GM21367 (cell line): ENCODE data around the gene ODAD4.
"Not testable (repeated sequence)": the region's sequence is repeated elsewhere in the genome, so short reads cannot be mapped to it uniquely, and the experiment has no call there.

Experiments
- ATAC-seq: cut with Tn5 transposase; IDR thresholded peaks from one replicate; pipeline ENCODE4 v1.9.1; 2021; ENCODE audit not compliant: unreplicated experiment

The ODAD4 gene

DNA sequence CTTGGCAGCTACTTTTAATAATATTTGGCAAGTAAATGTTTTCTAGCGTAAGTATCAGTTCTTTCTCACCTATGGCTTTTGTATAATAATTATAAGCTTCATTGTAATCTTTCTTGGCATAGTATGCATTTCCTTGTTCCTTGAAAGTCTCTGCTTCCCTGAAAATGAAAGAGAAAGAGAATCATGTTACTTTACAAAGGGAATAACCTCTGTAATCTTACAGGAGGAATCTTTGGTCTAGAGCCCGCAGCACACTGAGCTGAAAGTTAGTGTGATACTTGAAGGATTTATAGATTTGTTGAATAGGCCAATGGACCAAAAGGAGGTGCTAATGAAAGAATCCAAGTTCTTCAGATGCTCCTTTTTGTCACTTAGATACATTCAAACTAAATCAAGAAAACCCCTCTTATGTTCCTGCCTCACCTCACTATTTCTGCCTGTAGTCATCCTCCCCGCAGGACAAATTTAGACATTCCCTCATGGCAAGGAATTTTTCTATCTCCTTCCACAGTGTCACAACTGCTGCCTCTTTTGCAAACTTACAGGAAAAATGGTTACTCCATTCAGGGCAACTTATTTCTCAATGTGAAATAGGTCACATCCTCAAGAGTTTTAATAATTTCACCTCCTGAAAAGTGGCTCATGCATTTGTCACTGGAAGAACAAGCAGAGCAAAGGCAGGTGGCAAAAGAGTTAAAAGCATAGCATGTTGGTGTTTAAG is 70.2 kb downstream of the ODAD4 start:
- no peak for ATAC-seq

GRCh38 chr17:42001729-42002128 is 71.3 kb downstream of the ODAD4 start:
- no peak for ATAC-seq

GRCh38 chr17:42002175-42002791 is 71.9 kb downstream of the ODAD4 start:
- no peak for ATAC-seq

- no peak for ATAC-seq
Observed at GRCh38 chr17:42002792-42003301, 72.4 kb downstream of the ODAD4 start.

DNA sequence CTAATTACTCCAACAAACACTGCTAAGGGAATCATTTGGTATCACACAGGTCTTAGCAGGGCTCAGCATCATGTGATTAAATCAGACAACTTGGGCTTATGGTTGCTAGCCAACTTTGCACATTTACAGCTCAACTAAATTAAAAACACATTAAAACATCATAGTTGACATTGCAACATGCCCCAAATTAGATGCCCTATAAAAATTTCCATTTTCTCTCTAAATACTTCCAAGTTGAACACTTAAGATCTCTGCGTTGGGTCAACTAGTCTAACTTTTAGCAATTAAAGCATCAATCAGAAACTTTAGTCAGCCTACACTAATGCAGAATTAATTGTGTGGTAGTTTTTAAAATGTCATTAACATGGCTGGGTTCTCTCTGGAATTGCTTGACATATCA is 74.7 kb downstream of the ODAD4 start:
- ATAC-seq = no peak

- ATAC-seq = no peak
Observed at GRCh38 chr17:42009170-42009569, 78.8 kb downstream of the ODAD4 start.

- not testable (repeated sequence) for ATAC-seq
Observed at GRCh38 chr17:42010266-42010680, 79.9 kb downstream of the ODAD4 start.

DNA sequence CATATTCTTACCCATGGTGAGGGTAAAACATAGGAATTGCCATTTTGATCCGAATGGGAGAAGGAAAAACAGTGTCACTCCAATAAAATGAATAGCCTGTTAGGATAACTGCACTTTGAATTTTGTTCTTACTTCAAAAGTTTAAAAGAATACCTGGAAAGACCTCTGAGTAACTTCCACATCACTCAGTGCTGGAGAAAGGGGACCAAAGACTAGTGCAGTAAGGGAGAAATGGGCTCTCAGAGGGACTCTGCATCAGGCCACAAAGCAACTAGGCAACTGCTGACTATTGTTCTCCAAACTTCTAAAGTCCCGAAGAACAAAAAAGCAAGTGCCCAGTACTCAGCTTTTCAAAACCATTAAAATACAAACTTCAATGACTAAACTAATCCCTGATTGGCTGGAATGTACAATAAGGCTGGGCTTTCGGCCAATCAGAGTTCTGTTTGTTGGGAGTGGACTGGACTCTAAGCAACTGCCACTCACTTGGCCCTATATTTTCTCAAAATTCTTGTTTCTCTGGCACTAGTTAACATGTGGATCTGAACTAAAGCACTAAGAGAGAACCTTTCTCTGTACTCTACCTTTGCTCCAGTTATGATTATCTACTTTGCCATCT is 80.6 kb downstream of the ODAD4 start:
- no peak for ATAC-seq

- not testable (repeated sequence) for ATAC-seq
Observed at GRCh38 chr17:42012363-42012762, 81.9 kb downstream of the ODAD4 start.

DNA sequence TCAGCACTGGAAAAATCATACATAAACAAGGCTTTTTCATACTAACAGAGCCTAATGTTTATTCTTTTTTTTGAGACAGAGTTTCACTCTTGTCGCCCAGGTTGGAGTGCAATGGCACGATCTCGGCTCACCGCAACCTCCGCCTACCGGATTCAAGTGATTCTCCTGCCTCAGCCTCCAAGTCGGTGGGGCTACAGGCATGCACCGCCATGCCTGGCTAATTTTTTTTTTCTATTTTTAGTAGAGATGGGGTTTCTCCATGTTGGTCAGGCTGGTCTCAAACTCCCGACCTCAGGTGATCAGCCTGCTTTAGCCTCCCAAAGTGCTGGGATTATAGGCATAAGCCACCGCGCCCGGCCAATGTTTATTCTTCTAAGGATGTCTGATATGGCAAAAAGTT is 83.3 kb downstream of the ODAD4 start:
- ATAC-seq = not testable (repeated sequence)
